Type B pancreatic cell (in vitro differentiated cells): ENCODE data around the gene SPATA21. TPM values are rescaled to one million over a fixed set of nuclear protein-coding genes. Genes with fewer than 3 reads are reported as not detected.
A peak's percentile ranks its signal among the peaks of the same experiment; 100 is the strongest.
"Not testable (repeated sequence)": the region's sequence is repeated elsewhere in the genome, so short reads cannot be mapped to it uniquely, and the experiment has no call there.

Experiments
- DNase-seq: peaks from one replicate; pipeline ENCODE4 v3.0.0; 2021; ENCODE audit warnings: mixed read lengths; ENCODE audit not compliant: unreplicated experiment; ENCODE audit errors: extremely low spot score
- H3K27ac Mint-ChIP-seq: 2 replicates; pipeline ENCODE4 v1.8.0; 2021; ENCODE audit warnings: mild to moderate bottlenecking, mixed read lengths
- H3K27me3 Mint-ChIP-seq: 2 replicates; pipeline ENCODE4 v1.8.0; 2021; ENCODE audit warnings: mixed read lengths
- H3K36me3 Mint-ChIP-seq: 2 replicates; pipeline ENCODE4 v1.8.0; 2021; ENCODE audit warnings: mixed read lengths
- H3K4me1 Mint-ChIP-seq: one replicate; pipeline ENCODE4 v1.8.0; 2021; ENCODE audit warnings: mixed read lengths; ENCODE audit not compliant: unreplicated experiment
- H3K4me3 Mint-ChIP-seq: 2 replicates; pipeline ENCODE4 v1.8.0; 2021; ENCODE audit warnings: mild to moderate bottlenecking, mixed read lengths
- H3K9me3 Mint-ChIP-seq: 2 replicates; pipeline ENCODE4 v1.8.0; 2021; ENCODE audit warnings: mixed read lengths
- total RNA-seq: library from RNA; stranded (reverse); gene quantifications from 2 replicates; pipeline ENCODE4 v1.2.1, GENCODE V29; 2021; ENCODE audit warnings: low replicate concordance
- TF ChIP-seq, protein P1 (sequence below): fragments of 200-600 bp; sonication (generic); conservative IDR thresholded peaks from 2 replicates; pipeline ENCODE4 v1.5.0; 2021; ENCODE audit warnings: antibody characterized with exemption, mild to moderate bottlenecking

SPATA21 gene
- total RNA-seq, 1 donor from 2014 or later = not detected

DNA sequence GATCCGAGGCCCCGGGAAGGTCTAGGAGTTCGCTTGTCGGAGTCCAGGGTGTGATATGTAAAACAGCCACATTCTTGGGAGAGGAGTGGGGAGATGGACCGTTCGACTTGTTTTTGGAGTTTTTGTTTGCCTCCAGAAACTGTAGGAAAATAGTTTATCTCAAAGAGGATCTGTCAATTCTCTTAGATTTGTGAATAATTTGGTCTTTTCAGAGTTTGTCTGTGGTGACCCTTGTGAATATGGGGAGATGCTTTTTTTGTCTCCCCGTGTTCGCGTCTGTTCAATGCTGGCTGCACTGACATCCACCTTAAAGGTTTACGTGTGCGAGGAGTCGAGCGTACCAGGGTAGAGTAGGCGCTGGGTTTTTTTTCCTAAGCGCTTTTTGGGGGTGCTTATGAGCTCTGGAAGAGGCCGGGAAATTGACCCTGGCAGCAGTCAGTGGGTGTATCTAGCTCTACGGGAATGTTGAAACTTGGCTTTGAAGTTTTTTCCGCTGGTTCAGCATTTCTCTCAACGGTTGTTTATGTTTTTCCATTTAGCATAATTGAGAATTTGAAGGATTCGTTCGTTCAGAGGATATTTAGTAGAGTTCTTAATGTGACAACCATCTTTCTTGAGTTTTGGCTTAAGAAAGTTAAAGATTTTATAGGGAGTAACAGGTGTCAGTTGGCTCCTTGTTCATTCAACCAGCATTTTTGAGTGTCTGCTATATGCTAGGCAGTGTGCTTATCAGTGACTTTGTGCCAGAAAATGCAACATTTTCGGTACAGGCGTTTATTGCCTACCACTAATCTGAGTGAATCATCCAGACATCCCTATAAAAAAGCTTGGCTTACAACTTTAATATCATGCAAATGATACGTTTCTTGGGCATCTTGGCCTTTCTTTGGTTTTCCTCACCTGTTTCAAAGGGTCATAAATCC is 69.0 kb downstream of the SPATA21 start:
- H3K4me1 Mint-ChIP-seq = peaks cover 34% of the 10 kb centered on the region
- TF ChIP-seq, protein P1, sequence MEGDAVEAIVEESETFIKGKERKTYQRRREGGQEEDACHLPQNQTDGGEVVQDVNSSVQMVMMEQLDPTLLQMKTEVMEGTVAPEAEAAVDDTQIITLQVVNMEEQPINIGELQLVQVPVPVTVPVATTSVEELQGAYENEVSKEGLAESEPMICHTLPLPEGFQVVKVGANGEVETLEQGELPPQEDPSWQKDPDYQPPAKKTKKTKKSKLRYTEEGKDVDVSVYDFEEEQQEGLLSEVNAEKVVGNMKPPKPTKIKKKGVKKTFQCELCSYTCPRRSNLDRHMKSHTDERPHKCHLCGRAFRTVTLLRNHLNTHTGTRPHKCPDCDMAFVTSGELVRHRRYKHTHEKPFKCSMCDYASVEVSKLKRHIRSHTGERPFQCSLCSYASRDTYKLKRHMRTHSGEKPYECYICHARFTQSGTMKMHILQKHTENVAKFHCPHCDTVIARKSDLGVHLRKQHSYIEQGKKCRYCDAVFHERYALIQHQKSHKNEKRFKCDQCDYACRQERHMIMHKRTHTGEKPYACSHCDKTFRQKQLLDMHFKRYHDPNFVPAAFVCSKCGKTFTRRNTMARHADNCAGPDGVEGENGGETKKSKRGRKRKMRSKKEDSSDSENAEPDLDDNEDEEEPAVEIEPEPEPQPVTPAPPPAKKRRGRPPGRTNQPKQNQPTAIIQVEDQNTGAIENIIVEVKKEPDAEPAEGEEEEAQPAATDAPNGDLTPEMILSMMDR = no peak
- H3K27me3 Mint-ChIP-seq = no peaks in the 10 kb centered on the region
- H3K9me3 Mint-ChIP-seq = peaks cover 5% of the 10 kb centered on the region
- DNase-seq = no peak
- H3K36me3 Mint-ChIP-seq = peaks cover 8% of the 10 kb centered on the region
- H3K4me3 Mint-ChIP-seq = peak overlapping the region; percentile 96
- peak overlapping the region; percentile 99 for H3K27ac Mint-ChIP-seq

DNA sequence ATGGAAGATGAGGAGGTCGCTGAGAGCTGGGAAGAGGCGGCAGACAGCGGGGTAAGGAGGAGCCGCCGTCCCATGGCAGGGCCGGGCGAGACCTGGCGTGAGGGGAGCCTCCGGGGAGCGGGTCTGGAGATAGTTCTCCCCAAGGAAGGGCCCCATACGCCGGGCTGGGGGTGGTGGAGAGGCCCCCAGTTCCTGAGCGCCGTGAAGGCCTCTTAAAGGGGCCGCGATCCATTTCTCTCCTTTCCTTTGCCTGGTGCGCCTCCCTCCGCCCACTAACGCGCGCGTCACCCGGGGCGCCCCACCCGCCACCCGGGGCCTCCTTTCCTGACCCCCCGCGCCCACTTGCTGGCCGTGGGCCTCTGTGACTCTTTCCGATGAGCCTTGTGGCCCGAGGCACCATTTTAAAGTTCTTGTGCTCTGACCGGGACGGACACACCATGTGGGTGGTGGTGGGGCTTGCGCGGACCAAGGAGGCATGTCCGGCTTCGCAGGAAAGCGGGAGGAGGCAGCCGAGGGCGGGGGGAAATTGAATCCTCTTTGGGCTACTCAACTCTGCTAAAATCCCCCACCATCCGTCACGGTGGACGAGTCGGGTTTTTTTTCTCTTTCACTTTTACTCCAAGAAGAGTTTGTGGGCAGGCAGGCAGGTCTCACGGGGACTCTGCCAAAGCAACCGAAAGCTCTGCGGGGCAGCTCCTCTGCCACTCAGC is 69.8 kb downstream of the SPATA21 start:
- peaks cover 5% of the 10 kb centered on the region for H3K9me3 Mint-ChIP-seq
- H3K27me3 Mint-ChIP-seq = no peaks in the 10 kb centered on the region
- peak overlapping the region; percentile 99 for H3K27ac Mint-ChIP-seq
- H3K4me3 Mint-ChIP-seq = peak overlapping the region; percentile 96
- TF ChIP-seq, protein P1 = peak; percentile 11
- peak; percentile 79 for DNase-seq
- H3K4me1 Mint-ChIP-seq = peaks cover 30% of the 10 kb centered on the region
- H3K36me3 Mint-ChIP-seq = peaks cover 1% of the 10 kb centered on the region

DNA sequence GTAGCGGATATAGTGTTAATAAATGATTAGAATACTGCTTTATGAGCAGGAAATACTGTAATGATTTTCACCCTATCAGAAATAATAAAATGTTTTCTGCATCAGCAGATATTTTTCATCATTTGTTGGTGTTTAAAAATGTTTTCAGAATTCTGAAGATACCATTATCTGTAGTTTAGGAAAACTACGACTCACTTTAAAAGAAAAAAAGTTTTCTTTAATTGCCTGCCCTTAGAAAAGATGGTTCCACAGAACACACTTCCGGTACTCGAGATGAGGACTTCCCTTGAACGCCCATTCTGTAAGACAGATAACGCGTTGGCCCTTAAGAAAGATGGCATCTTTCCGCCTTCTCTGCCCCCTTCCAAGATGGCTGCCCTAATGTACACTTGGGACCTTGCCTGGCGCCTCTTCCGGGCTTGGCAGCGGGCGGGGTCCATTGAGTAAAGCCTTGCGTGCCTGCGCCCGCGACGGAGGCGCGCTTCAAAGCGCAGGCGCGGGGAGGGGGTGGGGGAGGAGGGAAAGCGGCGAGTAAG is 70.4 kb downstream of the SPATA21 start, which contains the start of gene SZRD1:
Gene SZRD1, plus strand, starts transcription at position 521 of the 536 bp plus-strand sequence. CDS start 16 bp downstream, outside the sequence.
- peaks cover 27% of the 10 kb centered on the region for H3K4me1 Mint-ChIP-seq
- H3K36me3 Mint-ChIP-seq = no peaks in the 10 kb centered on the region
- H3K9me3 Mint-ChIP-seq = peaks cover 5% of the 10 kb centered on the region
- TF ChIP-seq, protein P1 = no peak
- peak; percentile 94 for DNase-seq
- H3K27ac Mint-ChIP-seq = peak within 1 kb of the TSS; percentile 99
- peak within 1 kb of the TSS; percentile 96 for H3K4me3 Mint-ChIP-seq
- no peaks in the 10 kb centered on the region for H3K27me3 Mint-ChIP-seq

DNA sequence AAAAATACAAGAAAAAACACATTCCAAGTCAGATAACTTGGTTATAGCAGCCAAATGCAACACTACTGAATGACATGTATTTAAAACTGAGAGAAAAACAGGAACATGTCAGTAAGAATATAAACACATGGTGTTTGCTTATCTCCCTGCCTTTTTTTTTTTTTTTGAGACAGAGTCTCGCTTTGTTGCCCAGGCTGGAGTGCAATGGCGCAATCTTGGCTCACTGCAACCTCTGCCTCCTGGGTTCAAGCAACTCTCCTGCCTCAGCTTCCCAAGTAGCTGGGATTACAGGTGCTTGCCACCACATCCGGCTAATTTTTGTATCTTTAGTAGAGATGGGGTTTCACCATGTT is 72.1 kb downstream of the SPATA21 start:
- H3K27ac Mint-ChIP-seq, H3K36me3 Mint-ChIP-seq, H3K9me3 Mint-ChIP-seq, DNase-seq, H3K27me3 Mint-ChIP-seq, H3K4me3 Mint-ChIP-seq: not testable (repeated sequence)
- H3K4me1 Mint-ChIP-seq = peaks cover 25% of the 10 kb centered on the region

DNA sequence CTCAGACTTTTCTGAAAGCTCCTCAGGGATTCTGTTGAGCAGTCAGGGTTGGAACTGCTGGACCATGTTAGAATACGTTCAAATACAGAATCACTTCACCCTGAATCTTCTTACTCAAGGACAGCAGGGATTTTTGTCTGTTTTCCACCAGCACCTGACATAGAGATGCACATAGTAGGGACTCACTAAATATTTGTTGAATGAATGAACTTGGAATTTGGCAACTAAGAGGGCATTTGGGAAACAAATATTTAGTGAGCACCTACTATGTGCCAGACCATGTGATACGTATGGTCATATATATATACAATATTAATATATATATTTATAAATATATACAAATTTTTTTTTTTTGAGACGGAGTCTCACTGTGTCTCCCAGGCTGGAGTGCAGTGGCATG is 80.4 kb downstream of the SPATA21 start:
- DNase-seq = no peak
- H3K4me3 Mint-ChIP-seq = no peak overlapping the region
- no peak overlapping the region for H3K27ac Mint-ChIP-seq
- H3K27me3 Mint-ChIP-seq = no peaks in the 10 kb centered on the region
- no peaks in the 10 kb centered on the region for H3K4me1 Mint-ChIP-seq
- TF ChIP-seq, protein P1 = no peak
- no peaks in the 10 kb centered on the region for H3K9me3 Mint-ChIP-seq
- H3K36me3 Mint-ChIP-seq = no peaks in the 10 kb centered on the region

DNA sequence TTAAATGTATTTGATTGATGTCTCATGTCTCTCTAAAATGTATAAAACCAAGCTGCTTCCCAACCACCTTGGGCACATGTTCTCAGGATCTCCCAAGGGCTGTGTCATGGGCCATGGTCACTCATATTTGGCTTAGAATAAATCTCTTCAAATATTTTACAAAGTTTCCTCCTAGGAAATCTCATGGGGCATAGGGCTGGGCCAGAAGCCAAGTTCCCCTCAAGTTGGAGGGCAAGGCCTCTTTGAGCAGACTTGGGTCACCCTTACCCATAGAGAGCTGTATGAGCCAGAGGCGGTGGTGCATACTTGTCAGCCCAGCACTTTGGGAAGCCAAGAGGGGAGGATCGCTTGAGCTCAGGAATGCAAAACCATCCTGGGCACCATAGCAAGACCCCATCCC is 82.6 kb downstream of the SPATA21 start:
- Mint-ChIP-seq H3K9me3 (no peaks in the 10 kb centered on the region), H3K4me1 (peaks cover 11% of the 10 kb centered on the region), H3K27ac (peak overlapping the region; percentile 15), H3K27me3 (no peaks in the 10 kb centered on the region), H3K36me3 (no peaks in the 10 kb centered on the region), H3K4me3 (peak overlapping the region; percentile 6)
- TF ChIP-seq, protein P1 = no peak
- no peak for DNase-seq
